GM23338 (cell line): Measurements from ENCODE around the gene PIM1. TPM values are rescaled to one million over a fixed set of nuclear protein-coding genes. Genes with fewer than 3 reads are reported as not detected.
A peak's percentile ranks its signal among the peaks of the same experiment; 100 is the strongest.
"Not testable (repeated sequence)": the region's sequence is repeated elsewhere in the genome, so short reads cannot be mapped to it uniquely, and the experiment has no call there.

Experiments
- ATAC-seq: fragments of 200-7000 bp; cut with Tn5 transposase; 3 replicates; pipeline ENCODE4 v1.9.1; 2020
- DNase-seq: peaks from one replicate; pipeline ENCODE4 v3.0.0-alpha.2; 2015; ENCODE audit warnings: low spot score
- H2AFZ ChIP-seq: fragments of 200-600 bp; sonication (generic); 2 replicates; pipeline ENCODE4 v1.8.0; 2016; ENCODE audit warnings: antibody characterized with exemption, mild to moderate bottlenecking, moderate library complexity
- H3F3A ChIP-seq: fragments of 200-600 bp; sonication (generic); replicated peaks from 2 replicates; pipeline ENCODE4 v1.8.0; 2017; ENCODE audit warnings: antibody characterized with exemption, mixed run types, low read depth
- H3K27ac ChIP-seq: fragments of 200-600 bp; sonication (generic); 2 replicates; pipeline ENCODE4 v1.6.1; 2016; ENCODE audit warnings: low read depth
- H3K27me3 ChIP-seq: fragments of 200-600 bp; sonication (generic); 2 replicates; pipeline ENCODE4 v1.8.0; 2016; ENCODE audit warnings: mild to moderate bottlenecking, mixed run types, moderate library complexity; ENCODE audit not compliant: insufficient read depth
- H3K36me3 ChIP-seq: fragments of 200-600 bp; sonication (generic); 2 replicates; pipeline ENCODE4 v1.8.0; 2016; ENCODE audit warnings: mild to moderate bottlenecking; ENCODE audit not compliant: insufficient read depth
- H3K4me1 ChIP-seq: fragments of 200-600 bp; sonication (generic); 2 replicates; pipeline ENCODE4 v1.8.0; 2016; ENCODE audit warnings: mild to moderate bottlenecking, moderate library complexity; ENCODE audit not compliant: insufficient read depth
- H3K4me2 ChIP-seq: fragments of 200-600 bp; sonication (generic); 2 replicates; pipeline ENCODE4 v1.7.1; 2017; ENCODE audit warnings: mixed run types
- H3K4me3 ChIP-seq: fragments of 200-600 bp; sonication (generic); 2 replicates; pipeline ENCODE4 v1.6.1; 2016; ENCODE audit warnings: mixed run types
- H3K79me2 ChIP-seq: fragments of 200-600 bp; sonication (generic); replicated peaks from 2 replicates; pipeline ENCODE4 v1.8.0; 2017; ENCODE audit warnings: mild to moderate bottlenecking; ENCODE audit not compliant: insufficient read depth
- H3K9me2 ChIP-seq: fragments of 200-600 bp; sonication (generic); 2 replicates; pipeline ENCODE4 v1.8.0; 2017; ENCODE audit not compliant: insufficient read depth
- H4K20me1 ChIP-seq: fragments of 200-600 bp; sonication (generic); replicated peaks from 2 replicates; pipeline ENCODE4 v1.8.0; 2017; ENCODE audit warnings: mild to moderate bottlenecking; ENCODE audit not compliant: insufficient read depth
- H3K27ac Mint-ChIP-seq: 2 replicates; pipeline ENCODE4 v1.8.0; 2020; ENCODE audit warnings: inconsistent platforms, mild to moderate bottlenecking, moderate library complexity, mixed read lengths
- H3K27me3 Mint-ChIP-seq: 3 replicates; pipeline ENCODE4 v1.8.0; 2022; ENCODE audit warnings: low read depth, mild to moderate bottlenecking, moderate library complexity, mixed read lengths, inconsistent platforms; ENCODE audit not compliant: insufficient read depth, poor library complexity
- H3K36me3 Mint-ChIP-seq: 3 replicates; pipeline ENCODE4 v1.8.0; 2021; ENCODE audit warnings: low read depth, mild to moderate bottlenecking, inconsistent platforms, moderate library complexity, mixed read lengths
- H3K4me1 Mint-ChIP-seq: 3 replicates; pipeline ENCODE4 v1.8.0; 2020; ENCODE audit warnings: mild to moderate bottlenecking, inconsistent platforms, mixed read lengths
- H3K4me3 Mint-ChIP-seq: 3 replicates; pipeline ENCODE4 v1.8.0; 2021; ENCODE audit warnings: moderate library complexity, mild to moderate bottlenecking, inconsistent platforms, mixed read lengths
- H3K9me3 Mint-ChIP-seq: 3 replicates; pipeline ENCODE4 v1.8.0; 2020; ENCODE audit warnings: moderate library complexity, mild to moderate bottlenecking, inconsistent platforms, mixed read lengths
- CREB1 ChIP-seq: fragments of 250-450 bp; sonication (Bioruptor Pico); IDR thresholded peaks from 2 replicates; pipeline ENCODE4 v1.5.0; 2020; ENCODE audit warnings: low read depth, mild to moderate bottlenecking, moderate library complexity
- ETS1 ChIP-seq: IDR thresholded peaks from 2 replicates; pipeline ENCODE4 v1.6.1; 2016; ENCODE audit warnings: antibody characterized with exemption
- EZH2 ChIP-seq: fragments of 200-600 bp; sonication (generic); IDR thresholded peaks from one replicate; pipeline ENCODE4 v1.8.0; 2017; ENCODE audit warnings: antibody characterized with exemption, mild to moderate bottlenecking, low read depth; ENCODE audit not compliant: unreplicated experiment
- EZH2phosphoT487 ChIP-seq: fragments of 200-600 bp; sonication (generic); IDR thresholded peaks from one replicate; pipeline ENCODE4 v1.8.1; 2018; ENCODE audit warnings: antibody characterized with exemption; ENCODE audit not compliant: unreplicated experiment
- JUNB ChIP-seq: IDR thresholded peaks from one replicate; pipeline ENCODE4 v1.6.1; 2016; ENCODE audit warnings: antibody characterized with exemption; ENCODE audit not compliant: unreplicated experiment
- POLR2AphosphoS5 ChIP-seq: IDR thresholded peaks from 2 replicates; pipeline ENCODE4 v1.6.1; 2016; ENCODE audit warnings: antibody characterized with exemption, low read depth
- STAT1 ChIP-seq: IDR thresholded peaks from one replicate; pipeline ENCODE4 v1.6.1; 2016; ENCODE audit warnings: antibody characterized with exemption; ENCODE audit not compliant: unreplicated experiment
- ZNF114 ChIP-seq: fragments of 250-450 bp; sonication (Bioruptor Pico); IDR thresholded peaks from 2 replicates; pipeline ENCODE4 v1.5.0; 2020; ENCODE audit warnings: mild to moderate bottlenecking, moderate library complexity
- ZNF331 ChIP-seq: fragments of 250-450 bp; sonication (Bioruptor Pico); IDR thresholded peaks from 2 replicates; pipeline ENCODE4 v1.5.0; 2020; ENCODE audit warnings: low read depth, mild to moderate bottlenecking, moderate library complexity
- ZNF462 ChIP-seq: fragments of 250-450 bp; sonication (Bioruptor Pico); IDR thresholded peaks from 2 replicates; pipeline ENCODE4 v1.5.0; 2020; ENCODE audit warnings: mild to moderate bottlenecking, moderate library complexity
- polyA plus RNA-seq: library from polyadenylated mRNA; unstranded; fragments of >200 nt; fragmentation: Nextera tagmentation; extraction: Ambion mirVana; gene quantifications from 2 replicates; pipeline ENCODE4 v1.2.1, GENCODE V29; 2016
- total RNA-seq: library from RNA; depleted of rRNA; stranded (reverse); fragments of >200 nt; shearing (Covaris generic); gene quantifications from 2 replicates; pipeline ENCODE4 v1.2.3, GENCODE V29; 2014

The PIM1 gene
- total and polyA plus RNA-seq, 2 experiments from 2014 or later, result 46.0 to 74.2 TPM

DNA sequence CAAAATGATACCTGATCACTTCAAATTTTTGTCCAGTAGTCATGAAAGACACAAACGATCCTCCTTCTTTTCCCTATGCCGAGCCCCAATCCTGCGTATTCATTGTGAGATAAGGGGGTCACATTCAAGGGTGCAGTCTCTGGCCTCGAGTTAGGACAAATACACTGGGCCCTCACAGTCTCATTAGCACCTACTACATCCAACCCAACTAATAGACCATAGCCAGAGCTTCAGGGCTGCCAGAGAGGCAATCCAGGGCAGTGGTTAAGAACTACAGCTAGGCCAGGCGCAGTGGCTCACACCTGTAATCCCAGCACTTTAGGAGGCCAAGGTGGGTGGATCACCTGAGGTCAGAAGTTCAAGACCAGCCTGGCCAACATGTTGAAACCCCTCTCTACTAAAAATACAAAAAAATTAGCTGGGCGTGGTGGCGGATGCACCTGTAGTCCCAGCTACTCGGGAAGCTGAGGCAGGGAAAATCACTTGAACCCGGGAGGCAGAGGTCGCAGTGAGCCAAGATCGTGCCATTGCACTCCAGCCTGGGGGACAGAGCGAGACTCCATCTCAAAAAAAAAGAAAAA lies 41.0 kb upstream of the PIM1 start:
- Mint-ChIP-seq H3K27me3 (peaks cover 16% of the 10 kb centered on the region), H3K4me1 (peaks cover 62% of the 10 kb centered on the region), H3K36me3 (peaks cover 38% of the 10 kb centered on the region), H3K27ac (peak overlapping the region; percentile 91), H3K4me3 (peak overlapping the region; percentile 23; the same call in 2 of the 3 replicates)
- not testable (repeated sequence) for ATAC-seq, H3K36me3 ChIP-seq, H3K9me2 ChIP-seq, DNase-seq, H2AFZ ChIP-seq, H4K20me1 ChIP-seq, H3K9me3 Mint-ChIP-seq, H3K27me3 ChIP-seq
- Histone ChIP-seq H3K4me1 (peaks cover 61% of the 10 kb centered on the region), H3K4me2 (peak overlapping the region; percentile 54), H3K4me3 (peak overlapping the region; percentile 1; the same call in 1 of the 2 replicates), H3F3A (peaks cover 21% of the 10 kb centered on the region), H3K27ac (peak overlapping the region; percentile 95), H3K79me2 (peaks cover 68% of the 10 kb centered on the region)

DNA sequence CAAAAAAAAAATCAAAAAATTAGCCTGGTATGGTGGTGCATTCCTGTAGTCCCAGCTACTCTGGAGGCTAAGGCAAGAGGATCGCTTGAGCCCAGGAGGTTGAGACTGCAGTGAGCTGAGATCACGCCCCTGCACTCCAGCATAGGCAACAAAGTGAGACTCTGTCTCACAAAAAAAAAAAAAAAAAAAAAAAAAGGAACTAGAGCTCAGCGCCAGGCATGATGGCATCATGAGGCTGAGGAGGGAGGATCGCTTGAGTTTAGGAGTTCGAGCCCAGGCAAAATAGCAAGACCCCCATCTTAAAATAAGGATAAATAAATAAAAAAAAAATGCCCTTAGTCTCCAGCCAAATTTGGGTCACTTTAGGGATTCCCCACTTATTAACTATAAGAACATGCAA lies 40.4 kb upstream of the PIM1 start:
- H3K4me1 ChIP-seq, result peaks cover 62% of the 10 kb centered on the region
- H3K36me3 ChIP-seq, result peaks cover 8% of the 10 kb centered on the region; the same call in 1 of the 2 replicates
- H3K4me3 ChIP-seq, result no peak overlapping the region
- H3K4me3 Mint-ChIP-seq, result no peak overlapping the region
- peak overlapping the region; percentile 95 for H3K27ac ChIP-seq
- TF ChIP-seq JUNB (no peak), POLR2AphosphoS5 (no peak)
- no peak for ATAC-seq
- peaks cover 7% of the 10 kb centered on the region; the same call in 1 of the 2 replicates for H4K20me1 ChIP-seq
- H3F3A ChIP-seq, result peaks cover 18% of the 10 kb centered on the region
- peaks cover 68% of the 10 kb centered on the region for H3K79me2 ChIP-seq
- peaks cover 65% of the 10 kb centered on the region for H3K4me1 Mint-ChIP-seq
- no peaks in the 10 kb centered on the region for H3K9me2 ChIP-seq
- no peak for DNase-seq
- H3K27me3 ChIP-seq, result no peaks in the 10 kb centered on the region
- no peak overlapping the region for H3K4me2 ChIP-seq
- peaks cover 40% of the 10 kb centered on the region for H3K36me3 Mint-ChIP-seq
- peaks cover 14% of the 10 kb centered on the region for H3K27me3 Mint-ChIP-seq
- H3K9me3 Mint-ChIP-seq, result no peaks in the 10 kb centered on the region
- no peak overlapping the region for H2AFZ ChIP-seq
- H3K27ac Mint-ChIP-seq, result no peak overlapping the region

DNA sequence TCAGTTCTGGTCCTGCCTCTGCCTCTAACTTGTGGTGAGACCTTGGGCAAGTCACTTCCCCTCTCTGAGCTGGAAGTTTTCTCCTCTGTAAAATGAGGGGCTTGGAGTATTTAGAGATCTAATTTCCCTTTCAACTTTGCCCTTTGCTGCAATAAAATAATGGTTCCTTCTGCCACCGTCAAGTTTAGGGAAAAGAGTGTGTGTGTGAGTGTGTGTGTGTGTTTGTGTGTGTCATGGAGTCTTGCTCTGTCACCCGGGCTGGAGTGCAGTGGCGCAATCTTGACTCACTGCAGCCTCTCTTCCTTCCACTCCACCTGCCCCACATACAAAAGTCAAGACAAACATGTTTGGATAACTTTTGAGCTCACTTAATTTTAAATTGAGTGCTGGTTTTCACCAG lies 39.2 kb upstream of the PIM1 start:
- Histone ChIP-seq H3F3A (peaks cover 14% of the 10 kb centered on the region), H3K36me3 (peaks cover 8% of the 10 kb centered on the region), H3K9me2 (no peaks in the 10 kb centered on the region), H2AFZ (no peak overlapping the region), H3K4me3 (no peak overlapping the region), H3K27ac (peak overlapping the region; percentile 95), H4K20me1 (peaks cover 4% of the 10 kb centered on the region; the same call in 1 of the 2 replicates), H3K4me2 (no peak overlapping the region), H3K4me1 (peaks cover 66% of the 10 kb centered on the region), H3K79me2 (peaks cover 73% of the 10 kb centered on the region), H3K27me3 (no peaks in the 10 kb centered on the region)
- ATAC-seq (no peak), DNase-seq (no peak)
- Mint-ChIP-seq H3K9me3 (no peaks in the 10 kb centered on the region), H3K36me3 (peaks cover 49% of the 10 kb centered on the region), H3K4me3 (no peak overlapping the region; the same call in 2 of the 3 replicates), H3K27me3 (peaks cover 11% of the 10 kb centered on the region), H3K4me1 (peaks cover 73% of the 10 kb centered on the region), H3K27ac (0 out of 2 replicates have a peak overlapping the region, but pooled peaks have one; percentile 3)
- TF ChIP-seq ZNF462, result no peak
- TF ChIP-seq ZNF114, result no peak
- TF ChIP-seq EZH2phosphoT487, result no peak
- TF ChIP-seq ZNF331 (CRISPR knock-in tag), result no peak
- TF ChIP-seq STAT1, result no peak
- no peak for TF ChIP-seq CREB1
- no peak for TF ChIP-seq POLR2AphosphoS5
- no peak for TF ChIP-seq ETS1
- no peak for TF ChIP-seq EZH2
